Fibroblast of lung (primary cell): Measurements from ENCODE around the gene GSN. TPM values are rescaled to one million over a fixed set of nuclear protein-coding genes. Genes with fewer than 3 reads are reported as not detected.
A peak's percentile ranks its signal among the peaks of the same experiment; 100 is the strongest.

ENCODE experiments used
- DNase-seq, 2 donors: peaks; one replicate each; pipeline versions ENCODE4 v3.0.0 to v3.0.0-alpha.2; 2010; ENCODE audit warnings: low read depth in 2 of 2
- H2AFZ ChIP-seq: 2 replicates; pipeline ENCODE4 v1.5.1; 2012; ENCODE audit warnings: low read length, control low read depth, inconsistent platforms
- H3K27ac ChIP-seq: 2 replicates; pipeline ENCODE4 v1.5.1; 2011; ENCODE audit warnings: low read length, control low read depth; ENCODE audit not compliant: insufficient read depth
- H3K27me3 ChIP-seq: 2 replicates; pipeline ENCODE4 v1.5.1; 2011; ENCODE audit warnings: mild to moderate bottlenecking, low read length; ENCODE audit not compliant: control insufficient read depth, insufficient read depth
- H3K36me3 ChIP-seq: 2 replicates; pipeline ENCODE4 v1.5.1; 2011; ENCODE audit warnings: low read length; ENCODE audit not compliant: control insufficient read depth, insufficient read depth
- H3K4me1 ChIP-seq: 2 replicates; pipeline ENCODE4 v1.5.1; 2011; ENCODE audit warnings: low read length; ENCODE audit not compliant: control insufficient read depth, insufficient read depth; ENCODE audit errors: extremely low read depth
- H3K4me2 ChIP-seq: 2 replicates; pipeline ENCODE4 v1.5.1; 2011; ENCODE audit warnings: low read length, control low read depth; ENCODE audit not compliant: insufficient read depth; ENCODE audit errors: extremely low read depth
- H3K4me3 ChIP-seq, 4 experiments: fragments of 200-600 bp in 1 of 4; sonication (generic) in 1 of 4; replicated peaks in 1 of 4; 2 replicates each; pipeline ENCODE4 v1.5.1; 2011 to 2016; ENCODE audit warnings: low read length in 4 of 4, low read depth in 3 of 4, mild to moderate bottlenecking in 3 of 4, control low read depth in 2 of 4, inconsistent platforms in 1 of 4, mixed read lengths in 1 of 4; ENCODE audit not compliant: insufficient read depth in 1 of 4; ENCODE audit errors: control extremely low read depth in 1 of 4
- H3K79me2 ChIP-seq: 2 replicates; pipeline ENCODE4 v1.5.1; 2012; ENCODE audit warnings: mild to moderate bottlenecking, low read length, inconsistent platforms; ENCODE audit not compliant: control insufficient read depth, insufficient read depth
- H3K9ac ChIP-seq: 2 replicates; pipeline ENCODE4 v1.5.1; 2011; ENCODE audit warnings: mild to moderate bottlenecking, low read length, control low read depth; ENCODE audit not compliant: insufficient read depth
- H3K9me3 ChIP-seq: 2 replicates; pipeline ENCODE4 v1.5.1; 2012; ENCODE audit warnings: low read depth, low read length; ENCODE audit not compliant: control insufficient read depth, insufficient read depth
- H4K20me1 ChIP-seq: 2 replicates; pipeline ENCODE4 v1.5.1; 2011; ENCODE audit warnings: low read length; ENCODE audit not compliant: control insufficient read depth, insufficient read depth; ENCODE audit errors: extremely low read depth
- EZH2 ChIP-seq: IDR thresholded peaks from 2 replicates; pipeline ENCODE4 v1.5.1; 2012; ENCODE audit warnings: low read length, control low read depth, mild to moderate bottlenecking; ENCODE audit errors: missing control alignments
- polyA minus RNA-seq: library from RNA; depleted of rRNA, polyadenylated mRNA; stranded (reverse); fragments of >200 nt; gene quantifications from 2 replicates; pipeline ENCODE4 v1.2.3, GENCODE V29; 2011; ENCODE audit warnings: low replicate concordance
- polyA plus RNA-seq, 2 donors: library from polyadenylated mRNA; depleted of rRNA in 1 of 2; stranded (reverse) in 1 of 2; unstranded in 1 of 2; fragments of >200 nt; gene quantifications; 2 replicates each; pipeline ENCODE4 v1.2.1, GENCODE V29; 2011 to 2012; ENCODE audit warnings: missing spikeins in 1 of 2
- total RNA-seq: library from RNA; depleted of rRNA; stranded (reverse); fragments of >200 nt; gene quantifications from 2 replicates; pipeline ENCODE4 v1.2.1, GENCODE V29; 2014
- TF ChIP-seq, protein P1 (sequence below), 2 donors: IDR thresholded peaks in 1 of 2; conservative IDR thresholded peaks in 1 of 2; 1 replicate in 1 of 2; 2 replicates in 1 of 2; pipeline ENCODE4 v1.5.1; 2011 to 2012; ENCODE audit warnings: low read length in 2 of 2, control low read depth in 1 of 2, inconsistent platforms in 1 of 2, low read depth in 1 of 2, mild to moderate bottlenecking in 1 of 2

The GSN gene
- total RNA-seq (326 and 588 TPM in 2 replicates), polyA plus RNA-seq (388 and 432 TPM in 2 replicates), polyA minus RNA-seq (613 and 774 TPM in 2 replicates)
- polyA plus RNA-seq (2012): 328 and 371 TPM in 2 replicates

DNA sequence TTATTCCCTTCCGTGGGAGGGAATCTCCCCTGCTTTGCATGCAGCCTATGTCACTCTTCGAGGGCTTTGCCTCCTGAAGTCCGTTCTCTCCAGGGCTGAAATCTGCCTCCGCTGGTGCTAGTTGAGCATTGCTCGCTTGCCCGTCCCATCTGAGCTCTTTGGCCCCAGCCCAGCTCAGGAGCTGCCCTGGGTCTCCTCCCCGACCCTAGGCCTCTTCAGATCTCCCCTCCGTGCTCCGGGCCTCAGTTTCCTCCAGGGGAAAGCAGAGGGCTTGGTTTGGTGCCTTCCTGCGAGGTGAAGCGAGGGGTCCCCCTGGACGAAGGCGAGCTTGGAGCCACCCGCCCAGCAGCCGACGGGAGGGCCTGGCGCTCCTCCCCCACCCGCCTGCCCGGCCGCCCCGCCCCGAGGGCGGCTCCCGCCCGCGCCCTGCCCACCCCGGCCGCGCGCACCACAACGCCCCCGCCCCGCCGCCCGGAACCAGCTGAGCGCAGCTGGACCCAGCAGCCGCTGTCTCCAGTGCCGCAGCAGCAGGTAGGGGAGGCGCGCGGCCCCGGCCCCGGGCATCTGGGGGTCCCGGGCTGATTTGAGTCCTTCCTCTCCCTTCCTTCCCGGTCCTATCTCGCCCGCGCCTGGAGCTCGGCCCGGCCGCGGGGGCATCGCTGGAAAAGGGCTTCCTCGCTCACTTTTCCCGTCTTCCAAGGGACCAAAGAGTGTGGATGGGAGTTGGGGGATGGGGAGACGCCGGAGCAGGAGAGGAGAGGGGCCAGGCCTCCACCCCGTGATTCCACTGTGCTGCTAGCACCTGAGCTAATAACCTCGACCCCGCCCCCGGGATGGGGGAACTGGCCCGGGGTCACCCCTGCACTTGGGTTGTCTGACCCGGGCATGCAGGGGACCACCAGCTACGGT lies at the start of gene GSN:
Gene GSN (plus strand): TSS at position 474 of the 909 bp plus-strand sequence. CDS start 33,810 bp downstream, outside the sequence.
- peak within 1 kb of the TSS; percentile 53 for H2AFZ ChIP-seq
- peak within 1 kb of the TSS; percentile 69 for H3K27ac ChIP-seq

DNA sequence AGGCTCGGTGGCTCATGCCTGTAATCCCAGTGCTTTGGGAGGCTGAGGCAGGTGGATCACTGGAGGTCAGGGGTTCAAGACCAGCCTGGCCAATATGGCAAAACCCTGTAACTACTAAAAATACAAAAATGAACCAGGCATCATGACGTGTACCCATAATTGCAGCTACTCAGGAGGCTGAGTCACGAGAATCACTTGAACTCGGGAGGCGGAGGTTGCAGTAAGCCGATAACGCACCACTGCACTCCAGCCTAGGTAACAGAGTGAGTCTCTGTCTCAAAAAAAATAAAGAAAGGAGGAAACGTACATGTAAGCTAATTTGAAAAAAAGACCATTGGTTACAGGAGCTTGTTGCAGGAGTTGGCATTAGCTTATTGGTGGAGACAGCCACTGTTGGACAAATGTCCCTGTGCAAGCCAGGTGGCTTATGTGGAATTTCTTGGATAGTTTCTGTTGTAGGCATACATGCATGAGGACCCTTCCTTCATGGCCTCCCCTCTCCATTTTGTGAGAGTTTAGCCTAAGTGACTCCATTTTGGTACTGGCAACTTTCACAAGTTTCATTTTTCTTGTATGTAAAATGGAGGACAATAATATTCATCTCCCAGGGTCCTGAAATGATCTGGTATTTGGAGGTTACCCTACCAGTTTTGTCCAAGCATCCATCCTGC lies 49.5 kb upstream of the GSN start:
- Histone ChIP-seq H3K27me3 (no peaks in the 10 kb centered on the region), H3K9me3 (no peaks in the 10 kb centered on the region), H3K36me3 (no peaks in the 10 kb centered on the region), H3K79me2 (no peaks in the 10 kb centered on the region), H3K4me3 (no peak overlapping the region), H3K27ac (no peak overlapping the region), H3K9ac (no peak overlapping the region), H3K4me2 (no peak overlapping the region), H3K4me1 (no peaks in the 10 kb centered on the region), H2AFZ (no peak overlapping the region), H4K20me1 (no peaks in the 10 kb centered on the region)
- no peak for DNase-seq
- TF ChIP-seq EZH2: no peak
- TF ChIP-seq, protein P1, sequence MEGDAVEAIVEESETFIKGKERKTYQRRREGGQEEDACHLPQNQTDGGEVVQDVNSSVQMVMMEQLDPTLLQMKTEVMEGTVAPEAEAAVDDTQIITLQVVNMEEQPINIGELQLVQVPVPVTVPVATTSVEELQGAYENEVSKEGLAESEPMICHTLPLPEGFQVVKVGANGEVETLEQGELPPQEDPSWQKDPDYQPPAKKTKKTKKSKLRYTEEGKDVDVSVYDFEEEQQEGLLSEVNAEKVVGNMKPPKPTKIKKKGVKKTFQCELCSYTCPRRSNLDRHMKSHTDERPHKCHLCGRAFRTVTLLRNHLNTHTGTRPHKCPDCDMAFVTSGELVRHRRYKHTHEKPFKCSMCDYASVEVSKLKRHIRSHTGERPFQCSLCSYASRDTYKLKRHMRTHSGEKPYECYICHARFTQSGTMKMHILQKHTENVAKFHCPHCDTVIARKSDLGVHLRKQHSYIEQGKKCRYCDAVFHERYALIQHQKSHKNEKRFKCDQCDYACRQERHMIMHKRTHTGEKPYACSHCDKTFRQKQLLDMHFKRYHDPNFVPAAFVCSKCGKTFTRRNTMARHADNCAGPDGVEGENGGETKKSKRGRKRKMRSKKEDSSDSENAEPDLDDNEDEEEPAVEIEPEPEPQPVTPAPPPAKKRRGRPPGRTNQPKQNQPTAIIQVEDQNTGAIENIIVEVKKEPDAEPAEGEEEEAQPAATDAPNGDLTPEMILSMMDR (conservative IDR thresholded peaks at IDR 0.05 in 1 of 2, IDR thresholded peaks at IDR 0.05 in 1 of 2; ENCODE audit: low read depth in 1 of 2, low read length in 2 of 2): no peak

More for the DNA sequence above, at the start of gene GSN:
- H3K4me1 ChIP-seq: peaks cover 22% of the 10 kb centered on the region
- H3K79me2 ChIP-seq: peaks cover 43% of the 10 kb centered on the region
- H4K20me1 ChIP-seq: no peaks in the 10 kb centered on the region
- peak within 1 kb of the TSS; percentile 67 for H3K9ac ChIP-seq
- H3K36me3 ChIP-seq: no peaks in the 10 kb centered on the region
- peak; percentile 63 to 68 for DNase-seq
- TF ChIP-seq, protein P1 (conservative IDR thresholded peaks at IDR 0.05 in 1 of 2, IDR thresholded peaks at IDR 0.05 in 1 of 2; ENCODE audit: low read depth in 1 of 2, low read length in 2 of 2): peak; percentile 2 to 34
- TF ChIP-seq EZH2: no peak
- no peaks in the 10 kb centered on the region for H3K9me3 ChIP-seq
- no peaks in the 10 kb centered on the region for H3K27me3 ChIP-seq
- H3K4me3 ChIP-seq: peak within 1 kb of the TSS; percentile 81 to 98 (median 88)
- H3K4me2 ChIP-seq: peak within 1 kb of the TSS; percentile 80

DNA sequence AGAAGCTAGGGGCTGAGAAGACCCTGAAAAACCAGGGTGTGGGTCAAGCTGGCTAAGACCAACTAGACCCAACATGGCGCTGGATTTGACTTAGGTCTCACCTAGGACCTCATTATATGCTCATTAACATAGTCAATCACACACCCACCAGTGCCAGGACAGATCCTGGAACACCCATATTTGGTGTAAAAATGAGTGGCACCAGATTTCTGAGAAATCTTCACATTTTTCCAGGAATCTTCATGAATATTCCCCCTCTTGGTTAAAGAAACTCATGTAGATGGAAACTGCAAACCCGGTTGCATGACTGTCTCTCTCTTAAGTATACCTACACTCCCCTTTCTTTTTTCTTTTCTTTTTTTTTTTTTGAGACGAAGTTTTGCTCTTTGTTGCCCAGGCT lies 48.4 kb upstream of the GSN start:
- no peaks in the 10 kb centered on the region for H3K79me2 ChIP-seq
- H2AFZ ChIP-seq: no peak overlapping the region
- H3K4me2 ChIP-seq: no peak overlapping the region
- H3K36me3 ChIP-seq: no peaks in the 10 kb centered on the region
- no peak for TF ChIP-seq EZH2
- TF ChIP-seq, protein P1 (conservative IDR thresholded peaks at IDR 0.05 in 1 of 2, IDR thresholded peaks at IDR 0.05 in 1 of 2; ENCODE audit: low read depth in 1 of 2, low read length in 2 of 2): no peak
- no peak for DNase-seq
- H3K27ac ChIP-seq: no peak overlapping the region
- no peak overlapping the region for H3K4me3 ChIP-seq
- no peaks in the 10 kb centered on the region for H4K20me1 ChIP-seq
- no peaks in the 10 kb centered on the region for H3K9me3 ChIP-seq
- no peak overlapping the region for H3K9ac ChIP-seq
- no peaks in the 10 kb centered on the region for H3K4me1 ChIP-seq
- H3K27me3 ChIP-seq: no peaks in the 10 kb centered on the region
